Measurements from ENCODE around the gene RAB6B.

RAB6B gene

GRCh38 chr3:133943031-133943535, 47.4 kb upstream of the RAB6B start:
- ChIA-PET CTCF (no interaction called here), POLR2A (interaction anchor here (0.6 kb wide), 1 partner anchor 368 kb away, joined by 5 read pairs; no protein-coding TSS in a partner anchor)
- Histone ChIP-seq H3K9me3 (ENCODE audit: control insufficient read depth, insufficient read depth, low read depth, low read length) (no peaks in the 10 kb centered on the region), H3K36me3 (ENCODE audit: control insufficient read depth in 2 of 2, insufficient read depth in 1 of 2, low read length in 2 of 2) (no peaks in the 10 kb centered on the region), H3K4me1 (ENCODE audit: control insufficient read depth, insufficient read depth, low read length) (peaks cover 19% of the 10 kb centered on the region), H3K27ac (ENCODE audit: extremely low read depth, low read depth, low read length) (peak overlapping the region; percentile 45; the same call in 1 of the 2 replicates), H3K4me3 (ENCODE audit: low read depth, low read length) (no peak overlapping the region)
- TF ChIP-seq ZIC2 (tag by site-specific recombination; IDR thresholded peaks at IDR 0.05) (peak; percentile 70; the same call in 1 of the 2 replicates), ZNF19 (tag by site-specific recombination; IDR thresholded peaks at IDR 0.05; ENCODE audit: low read depth) (no peak)

DNA sequence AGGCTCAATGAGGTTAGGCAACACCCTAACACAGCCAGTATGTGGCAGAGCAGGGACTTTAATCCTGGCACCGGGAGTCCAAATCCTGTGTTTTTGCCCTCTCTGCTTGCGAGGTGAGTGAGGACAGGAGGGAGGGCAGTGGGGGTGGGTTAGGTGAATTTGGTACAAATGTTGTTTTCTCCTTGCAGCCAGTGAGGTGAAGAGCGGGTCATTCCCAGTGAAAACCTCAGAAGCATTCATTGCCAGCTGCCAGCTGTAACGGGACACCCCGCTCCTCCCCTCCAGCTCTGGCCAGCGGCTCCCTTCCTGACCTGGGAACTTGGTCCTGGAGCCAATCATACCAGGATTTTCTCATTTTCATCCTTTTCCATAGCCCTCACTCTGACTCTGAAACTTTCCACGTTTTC, 45.7 kb upstream of the RAB6B start:
- H3K4me1 ChIP-seq (ENCODE audit: control insufficient read depth, insufficient read depth, low read length) = peaks cover 18% of the 10 kb centered on the region
- TF ChIP-seq ZNF677 (tag by site-specific recombination; IDR thresholded peaks at IDR 0.05) (no peak), ZNF311 (tag by site-specific recombination; IDR thresholded peaks at IDR 0.05; ENCODE audit: borderline replicate concordance) (no peak), ZNF10 (tag by site-specific recombination; IDR thresholded peaks at IDR 0.05) (no peak), ZNF843 (tag by site-specific recombination; IDR thresholded peaks at IDR 0.05) (no peak), ZBTB26 (tag by site-specific recombination; optimal IDR thresholded peaks at IDR 0.05) (no peak), ZNF239 (tag by site-specific recombination; IDR thresholded peaks at IDR 0.05) (no peak), EGR2 (tag by site-specific recombination; IDR thresholded peaks at IDR 0.05; ENCODE audit: low read depth) (no peak), ZNF654 (tag by site-specific recombination; IDR thresholded peaks at IDR 0.05; ENCODE audit: low read depth) (no peak), ELK4 (IDR thresholded peaks at IDR 0.05; ENCODE audit: borderline replicate concordance, low read depth, low read length) (no peak), SP3 (tag by site-specific recombination; IDR thresholded peaks at IDR 0.05) (no peak), GFI1B (tag by site-specific recombination; IDR thresholded peaks at IDR 0.05) (no peak), ZNF692 (tag by site-specific recombination; IDR thresholded peaks at IDR 0.05) (no peak), ZNF394 (tag by site-specific recombination; IDR thresholded peaks at IDR 0.05; ENCODE audit: borderline replicate concordance) (no peak), MYNN (tag by site-specific recombination; IDR thresholded peaks at IDR 0.05; ENCODE audit: borderline replicate concordance) (no peak), ZNF529 (tag by site-specific recombination; IDR thresholded peaks at IDR 0.05; ENCODE audit: insufficient replicate concordance) (no peak)
- TF ChIP-seq, protein P1, sequence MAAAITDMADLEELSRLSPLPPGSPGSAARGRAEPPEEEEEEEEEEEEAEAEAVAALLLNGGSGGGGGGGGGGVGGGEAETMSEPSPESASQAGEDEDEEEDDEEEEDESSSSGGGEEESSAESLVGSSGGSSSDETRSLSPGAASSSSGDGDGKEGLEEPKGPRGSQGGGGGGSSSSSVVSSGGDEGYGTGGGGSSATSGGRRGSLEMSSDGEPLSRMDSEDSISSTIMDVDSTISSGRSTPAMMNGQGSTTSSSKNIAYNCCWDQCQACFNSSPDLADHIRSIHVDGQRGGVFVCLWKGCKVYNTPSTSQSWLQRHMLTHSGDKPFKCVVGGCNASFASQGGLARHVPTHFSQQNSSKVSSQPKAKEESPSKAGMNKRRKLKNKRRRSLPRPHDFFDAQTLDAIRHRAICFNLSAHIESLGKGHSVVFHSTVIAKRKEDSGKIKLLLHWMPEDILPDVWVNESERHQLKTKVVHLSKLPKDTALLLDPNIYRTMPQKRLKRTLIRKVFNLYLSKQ (tag by site-specific recombination; IDR thresholded peaks at IDR 0.05; ENCODE audit: borderline replicate concordance) = no peak
- TF ChIP-seq, protein P2, sequence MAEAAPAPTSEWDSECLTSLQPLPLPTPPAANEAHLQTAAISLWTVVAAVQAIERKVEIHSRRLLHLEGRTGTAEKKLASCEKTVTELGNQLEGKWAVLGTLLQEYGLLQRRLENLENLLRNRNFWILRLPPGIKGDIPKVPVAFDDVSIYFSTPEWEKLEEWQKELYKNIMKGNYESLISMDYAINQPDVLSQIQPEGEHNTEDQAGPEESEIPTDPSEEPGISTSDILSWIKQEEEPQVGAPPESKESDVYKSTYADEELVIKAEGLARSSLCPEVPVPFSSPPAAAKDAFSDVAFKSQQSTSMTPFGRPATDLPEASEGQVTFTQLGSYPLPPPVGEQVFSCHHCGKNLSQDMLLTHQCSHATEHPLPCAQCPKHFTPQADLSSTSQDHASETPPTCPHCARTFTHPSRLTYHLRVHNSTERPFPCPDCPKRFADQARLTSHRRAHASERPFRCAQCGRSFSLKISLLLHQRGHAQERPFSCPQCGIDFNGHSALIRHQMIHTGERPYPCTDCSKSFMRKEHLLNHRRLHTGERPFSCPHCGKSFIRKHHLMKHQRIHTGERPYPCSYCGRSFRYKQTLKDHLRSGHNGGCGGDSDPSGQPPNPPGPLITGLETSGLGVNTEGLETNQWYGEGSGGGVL (tag by site-specific recombination; IDR thresholded peaks at IDR 0.05) = no peak
- no peak overlapping the region for H3K4me3 ChIP-seq (ENCODE audit: low read depth, low read length)
- H3K36me3 ChIP-seq (ENCODE audit: control insufficient read depth in 2 of 2, insufficient read depth in 1 of 2, low read length in 2 of 2) = no peaks in the 10 kb centered on the region
- ChIA-PET CTCF (no interaction called here), POLR2A (no interaction called here)
- no peaks in the 10 kb centered on the region for H3K9me3 ChIP-seq (ENCODE audit: control insufficient read depth, insufficient read depth, low read depth, low read length)
- no peak overlapping the region for H3K27ac ChIP-seq (ENCODE audit: extremely low read depth, low read depth, low read length)

All from HEK293 (cell line).